B cell (primary cell): ENCODE results near the gene SETDB2. TPM values are rescaled to one million over a fixed set of nuclear protein-coding genes. Genes with fewer than 3 reads are reported as not detected.

ENCODE experiments used
- ATAC-seq: fragments of 200-7000 bp; cut with Tn5 transposase; one replicate; pipeline ENCODE4 v1.10.0; 2021; ENCODE audit warnings: low read depth, mild to moderate bottlenecking, moderate number of reproducible peaks, moderate library complexity
- CTCF ChIA-PET: fragments of 350-600 bp; sonication (Branson Sonifier 250); formaldehyde crosslinking; loops from one replicate; lab custom pipeline; 2021; ENCODE audit warnings: antibody characterized with exemption, inconsistent platforms; lab: Charles Lee
- POLR2A ChIA-PET: fragments of 350-600 bp; sonication (Branson Sonifier 250); formaldehyde crosslinking; loops from one replicate; lab custom pipeline; 2021; ENCODE audit warnings: antibody characterized with exemption; lab: Charles Lee
- DNase-seq: peaks from one replicate; pipeline ENCODE4 v3.0.0; 2013
- H2AFZ ChIP-seq: 2 replicates; pipeline ENCODE4 v1.6.1; 2012; ENCODE audit warnings: mild to moderate bottlenecking, low read depth, low read length; ENCODE audit not compliant: insufficient read depth, poor library complexity, severe bottlenecking
- H3K27ac ChIP-seq, 2 donors: 1 replicate in 1 of 2; 2 replicates in 1 of 2; pipeline ENCODE4 v1.5.1; 2012 to 2013; ENCODE audit warnings: low read length in 2 of 2, mild to moderate bottlenecking in 2 of 2, moderate library complexity in 1 of 2
- H3K27me3 ChIP-seq, 4 experiments: fragments of 200-600 bp in 1 of 4; sonication (generic) in 1 of 4; replicated peaks in 1 of 4; 1 replicate in 2 of 4; 2 replicates in 2 of 4; pipeline versions ENCODE4 v1.6.1 to v1.7.0; 2013 to 2016; ENCODE audit warnings: low read length in 3 of 4, mild to moderate bottlenecking in 2 of 4, mixed read lengths in 1 of 4, moderate library complexity in 1 of 4; ENCODE audit not compliant: insufficient read depth in 4 of 4, control insufficient read depth in 3 of 4; ENCODE audit errors: control extremely low read depth in 1 of 4
- H3K36me3 ChIP-seq, 2 experiments: replicated peaks in 1 of 2; 1 replicate in 1 of 2; 2 replicates in 1 of 2; pipeline versions ENCODE4 v1.6.1 to v1.7.1; 2013; ENCODE audit warnings: low read length in 1 of 2; ENCODE audit not compliant: insufficient read depth in 2 of 2, control insufficient read depth in 1 of 2; ENCODE audit errors: control extremely low read depth in 1 of 2, extremely low read depth in 1 of 2
- H3K4me1 ChIP-seq, 2 donors: fragments of 200-600 bp in 1 of 2; sonication (generic) in 1 of 2; 1 replicate in 1 of 2; 2 replicates in 1 of 2; pipeline versions ENCODE4 v1.5.1 to v1.6.1; 2013 to 2017; ENCODE audit warnings: low read length in 2 of 2; ENCODE audit not compliant: control insufficient read depth in 2 of 2, insufficient read depth in 2 of 2
- H3K4me2 ChIP-seq: replicated peaks from 2 replicates; pipeline ENCODE3; 2012; ENCODE audit warnings: mild to moderate bottlenecking, low read depth, low read length; ENCODE audit not compliant: poor library complexity, severe bottlenecking
- H3K4me3 ChIP-seq, 5 experiments: fragments of 200-600 bp in 1 of 5; sonication (generic) in 1 of 5; 1 replicate in 3 of 5; 2 replicates in 2 of 5; pipeline versions ENCODE4 v1.5.1 to v1.7.0; 2011 to 2016; ENCODE audit warnings: low read length in 4 of 5, mild to moderate bottlenecking in 4 of 5, low read depth in 2 of 5, control low read depth in 1 of 5, moderate library complexity in 1 of 5; ENCODE audit not compliant: insufficient read depth in 1 of 5; ENCODE audit errors: control extremely low read depth in 1 of 5, extremely low read depth in 1 of 5
- H3K79me2 ChIP-seq: fragments of 200-600 bp; sonication (generic); one replicate; pipeline ENCODE4 v1.6.0; 2016; ENCODE audit warnings: low read length; ENCODE audit not compliant: control insufficient read depth, insufficient read depth
- H3K9ac ChIP-seq: fragments of 200-600 bp; sonication (generic); 2 replicates; pipeline ENCODE4 v1.6.1; 2017; ENCODE audit warnings: mild to moderate bottlenecking, low read length, moderate library complexity
- H3K9me3 ChIP-seq, 3 donors: one replicate each; pipeline versions ENCODE4 v1.6.1 to v1.7.1; 2013; ENCODE audit warnings: low read length in 2 of 3; ENCODE audit not compliant: control insufficient read depth in 2 of 3, insufficient read depth in 1 of 3; ENCODE audit errors: control extremely low read depth in 1 of 3
- H4K20me1 ChIP-seq: 2 replicates; pipeline ENCODE4 v1.6.0; 2012; ENCODE audit warnings: mild to moderate bottlenecking, low read length; ENCODE audit not compliant: insufficient read depth, control insufficient read depth, poor library complexity, severe bottlenecking
- H3K27ac Mint-ChIP-seq: one replicate; pipeline ENCODE4 v1.8.0; 2021; ENCODE audit warnings: mixed read lengths
- H3K27me3 Mint-ChIP-seq: one replicate; pipeline ENCODE4 v1.8.0; 2021; ENCODE audit warnings: mixed read lengths
- H3K4me1 Mint-ChIP-seq: one replicate; pipeline ENCODE4 v1.8.0; 2021; ENCODE audit warnings: mixed read lengths
- H3K4me3 Mint-ChIP-seq: one replicate; pipeline ENCODE4 v1.8.0; 2021; ENCODE audit warnings: mixed read lengths
- H3K9me3 Mint-ChIP-seq: one replicate; pipeline ENCODE4 v1.8.0; 2022; ENCODE audit warnings: mixed read lengths; ENCODE audit not compliant: insufficient read depth
- CTCF ChIP-seq: fragments of 200-600 bp; IDR thresholded peaks from one replicate; pipeline ENCODE4 v1.8.0; 2022; ENCODE audit warnings: antibody characterized with exemption, mild to moderate bottlenecking
- EZH2 ChIP-seq: IDR thresholded peaks from 2 replicates; pipeline ENCODE4 v1.6.1; 2012; ENCODE audit warnings: borderline replicate concordance, low read depth, mild to moderate bottlenecking, moderate library complexity, low read length; ENCODE audit not compliant: insufficient read depth, poor library complexity, severe bottlenecking
- WGBS: methylation state at CpG from one replicate; pipeline ENCODE4 v1.1.5; 2013; ENCODE audit warnings: missing lambda C conversion rate; ENCODE audit not compliant: insufficient coverage; 5-methylcytosine and 5-hydroxymethylcytosine counted together
- intact Hi-C: fragments of 100-400 bp; cut with micrococcal nuclease; formaldehyde crosslinking; loops from one replicate; pipeline ENCODE4 v1.10.0; 2022
- polyA plus RNA-seq: library from polyadenylated mRNA; depleted of rRNA; stranded (reverse); fragments of >200 nt; gene quantifications from 2 replicates; pipeline ENCODE4 v1.2.3, GENCODE V29; 2012
- total RNA-seq, 2 donors: library from RNA; stranded (reverse); fragments of 120-200 nt in 1 of 2; gene quantifications; 1 replicate in 1 of 2; 2 replicates in 1 of 2; pipeline versions ENCODE4 v1.2.3 to v1.2.4, GENCODE V29; 2013 to 2022

The SETDB2 gene
- total and polyA plus RNA-seq, 2 donors (not counting 1 experiment from before 2014, with no cell fraction given): 12.0 to 38.2 TPM

- Histone ChIP-seq H3K27me3 (no peaks in the 10 kb centered on the region), H3K4me1 (peaks cover 6 to 20% of the 10 kb centered on the region in 2 donors), H3K27ac (peak overlapping the region; percentile 89), H3K9me3 (no peaks in the 10 kb centered on the region), H3K9ac (no peak overlapping the region), H3K36me3 (peaks cover 0 to 16% of the 10 kb centered on the region in 2 experiments), H2AFZ (no peak overlapping the region), H3K4me2 (peak overlapping the region; percentile 87), H3K4me3 (no peak overlapping the region), H4K20me1 (no peaks in the 10 kb centered on the region), H3K79me2 (peaks cover 20% of the 10 kb centered on the region)
- DNase-seq (no peak), ATAC-seq (no peak)
- no peaks in the 10 kb centered on the region for H3K27me3 Mint-ChIP-seq
- no peaks in the 10 kb centered on the region for H3K9me3 Mint-ChIP-seq
- H3K4me1 Mint-ChIP-seq: peaks cover 40% of the 10 kb centered on the region
- H3K4me3 Mint-ChIP-seq: peak overlapping the region; percentile 89
- intact Hi-C loops: loop anchor here (10.0 kb wide), 1 partner anchor 1418 kb away; no protein-coding TSS in a partner anchor
- ChIA-PET CTCF (no interaction called here), POLR2A (interaction anchor here (0.6 to 2.2 kb wide), 2 partner anchors 53 to 64 kb away, joined by 9 to 42 read pairs; partner anchors contain the start of genes CAB39L and SETDB2)
- TF ChIP-seq CTCF: no peak
- TF ChIP-seq EZH2: no peak
- peak overlapping the region; percentile 96 for H3K27ac Mint-ChIP-seq
- WGBS: 95% methylated on average over 5 of the region's 5 CpGs
These were observed 53.2 kb downstream of the SETDB2 start for GRCh38 chr13:49497272-49497671.

GRCh38 chr13:49498206-49498605 lies 54.1 kb downstream of the SETDB2 start:
- Mint-ChIP-seq H3K27ac (peak overlapping the region; percentile 51), H3K4me3 (no peak overlapping the region), H3K4me1 (peaks cover 42% of the 10 kb centered on the region), H3K9me3 (no peaks in the 10 kb centered on the region), H3K27me3 (no peaks in the 10 kb centered on the region)
- WGBS: 79% methylated on average over 2 of the region's 4 CpGs
- Histone ChIP-seq H3K9me3 (no peaks in the 10 kb centered on the region), H3K4me1 (peaks cover 6 to 20% of the 10 kb centered on the region in 2 donors), H3K9ac (no peak overlapping the region), H3K4me3 (no peak overlapping the region), H3K27me3 (no peaks in the 10 kb centered on the region), H4K20me1 (no peaks in the 10 kb centered on the region), H2AFZ (no peak overlapping the region), H3K79me2 (peaks cover 22% of the 10 kb centered on the region), H3K27ac (peak overlapping the region in 1 of 2 donors; percentile 89), H3K36me3 (peaks cover 0 to 20% of the 10 kb centered on the region in 2 experiments), H3K4me2 (no peak overlapping the region)
- ChIA-PET CTCF (no interaction called here), POLR2A (no interaction called here)
- intact Hi-C loops: loop anchor here (10.0 kb wide), 1 partner anchor 1417 kb away; no protein-coding TSS in a partner anchor
- ATAC-seq: no peak
- DNase-seq: no peak
- TF ChIP-seq CTCF (no peak), EZH2 (no peak)
